Activated naive CD8-positive, alpha-beta T cell treated with anti-CD3 and anti-CD28 coated beads, Interleukin-2, amount 50 U/mL, for 24 hours (primary cell): ENCODE results near the gene NSD1.
"Not testable (repeated sequence)": the region's sequence is repeated elsewhere in the genome, so short reads cannot be mapped to it uniquely, and the experiment has no call there.

Source experiments
- ATAC-seq: fragments of 150-1000 bp; cut with Tn5 transposase; one replicate; pipeline ENCODE4 v1.10.0; 2021
- DNase-seq: peaks from one replicate; pipeline ENCODE4 v3.0.0; 2021
- H3K27ac Mint-ChIP-seq: one replicate; pipeline ENCODE4 v1.8.0; 2021; ENCODE audit warnings: mild to moderate bottlenecking, mixed read lengths
- H3K27me3 Mint-ChIP-seq: one replicate; pipeline ENCODE4 v1.8.0; 2021; ENCODE audit warnings: mixed read lengths
- H3K36me3 Mint-ChIP-seq: one replicate; pipeline ENCODE4 v1.8.0; 2021; ENCODE audit warnings: low read depth, mixed read lengths
- H3K4me1 Mint-ChIP-seq: one replicate; pipeline ENCODE4 v1.8.0; 2021; ENCODE audit warnings: mixed read lengths
- H3K4me3 Mint-ChIP-seq: one replicate; pipeline ENCODE4 v1.8.0; 2021; ENCODE audit warnings: mild to moderate bottlenecking, moderate library complexity, mixed read lengths
- H3K9me3 Mint-ChIP-seq: one replicate; pipeline ENCODE4 v1.8.0; 2021; ENCODE audit warnings: mixed read lengths

The NSD1 gene

GRCh38 chr5:177169271-177169670 is 35.7 kb downstream of the NSD1 start:
- Mint-ChIP-seq H3K4me3 (no peak overlapping the region), H3K4me1 (peaks cover 17% of the 10 kb centered on the region), H3K27ac (no peak overlapping the region), H3K36me3 (peaks cover 31% of the 10 kb centered on the region), H3K9me3 (no peaks in the 10 kb centered on the region), H3K27me3 (no peaks in the 10 kb centered on the region)
- ATAC-seq (no peak), DNase-seq (no peak)

GRCh38 chr5:177171961-177172360 is 38.4 kb downstream of the NSD1 start:
- Mint-ChIP-seq H3K4me1 (peaks cover 17% of the 10 kb centered on the region), H3K27ac (peak overlapping the region; percentile 24), H3K27me3 (no peaks in the 10 kb centered on the region), H3K4me3 (no peak overlapping the region), H3K9me3 (no peaks in the 10 kb centered on the region), H3K36me3 (peaks cover 22% of the 10 kb centered on the region)
- no peak for ATAC-seq
- no peak for DNase-seq

GRCh38 chr5:177175336-177175735 is 41.8 kb downstream of the NSD1 start:
- peaks cover 22% of the 10 kb centered on the region for H3K4me1 Mint-ChIP-seq
- no peak overlapping the region for H3K4me3 Mint-ChIP-seq
- no peak for ATAC-seq
- no peaks in the 10 kb centered on the region for H3K9me3 Mint-ChIP-seq
- DNase-seq: no peak
- no peak overlapping the region for H3K27ac Mint-ChIP-seq
- no peaks in the 10 kb centered on the region for H3K27me3 Mint-ChIP-seq
- peaks cover 11% of the 10 kb centered on the region for H3K36me3 Mint-ChIP-seq

- DNase-seq (no peak), ATAC-seq (no peak)
- Mint-ChIP-seq H3K9me3 (no peaks in the 10 kb centered on the region), H3K27me3 (no peaks in the 10 kb centered on the region), H3K4me3 (no peak overlapping the region), H3K4me1 (peaks cover 22% of the 10 kb centered on the region), H3K27ac (no peak overlapping the region), H3K36me3 (peaks cover 13% of the 10 kb centered on the region)
Measured at GRCh38 chr5:177176175-177176711, 42.7 kb downstream of the NSD1 start.

GRCh38 chr5:177177847-177178437 is 44.4 kb downstream of the NSD1 start:
- H3K36me3 Mint-ChIP-seq, H3K27ac Mint-ChIP-seq, H3K9me3 Mint-ChIP-seq: not testable (repeated sequence)

GRCh38 chr5:177178733-177179304 is 45.2 kb downstream of the NSD1 start:
- Mint-ChIP-seq H3K36me3 (peaks cover 8% of the 10 kb centered on the region), H3K27me3 (no peaks in the 10 kb centered on the region), H3K27ac (no peak overlapping the region), H3K9me3 (no peaks in the 10 kb centered on the region), H3K4me1 (peaks cover 10% of the 10 kb centered on the region), H3K4me3 (no peak overlapping the region)
- ATAC-seq (no peak), DNase-seq (no peak)

More at GRCh38 chr5:177177847-177178437, 44.4 kb downstream of the NSD1 start:
- not testable (repeated sequence) for DNase-seq, H3K4me3 Mint-ChIP-seq, ATAC-seq, H3K27me3 Mint-ChIP-seq
- H3K4me1 Mint-ChIP-seq: peaks cover 12% of the 10 kb centered on the region

- H3K4me1 Mint-ChIP-seq: peaks cover 12% of the 10 kb centered on the region
- no peak overlapping the region for H3K4me3 Mint-ChIP-seq
- H3K36me3 Mint-ChIP-seq: peaks cover 7% of the 10 kb centered on the region
- H3K27ac Mint-ChIP-seq: no peak overlapping the region
- no peaks in the 10 kb centered on the region for H3K9me3 Mint-ChIP-seq
- DNase-seq (no peak), ATAC-seq (no peak)
- no peaks in the 10 kb centered on the region for H3K27me3 Mint-ChIP-seq
Measured at GRCh38 chr5:177179431-177179830, 45.9 kb downstream of the NSD1 start.

- H3K4me1 Mint-ChIP-seq: peaks cover 12% of the 10 kb centered on the region
- H3K4me3 Mint-ChIP-seq: no peak overlapping the region
- H3K9me3 Mint-ChIP-seq: no peaks in the 10 kb centered on the region
- DNase-seq: no peak
- no peaks in the 10 kb centered on the region for H3K27me3 Mint-ChIP-seq
- peaks cover 7% of the 10 kb centered on the region for H3K36me3 Mint-ChIP-seq
- no peak overlapping the region for H3K27ac Mint-ChIP-seq
- no peak for ATAC-seq
Measured at GRCh38 chr5:177183142-177183541, 49.6 kb downstream of the NSD1 start.

- DNase-seq (no peak), ATAC-seq (no peak)
- Mint-ChIP-seq H3K4me1 (peaks cover 14% of the 10 kb centered on the region), H3K27me3 (no peaks in the 10 kb centered on the region), H3K4me3 (no peak overlapping the region), H3K9me3 (no peaks in the 10 kb centered on the region), H3K27ac (peak overlapping the region; percentile 2), H3K36me3 (peaks cover 7% of the 10 kb centered on the region)
Measured at GRCh38 chr5:177183766-177184360, 50.3 kb downstream of the NSD1 start.

- Mint-ChIP-seq H3K4me1 (peaks cover 12% of the 10 kb centered on the region), H3K36me3 (peaks cover 6% of the 10 kb centered on the region), H3K27ac (no peak overlapping the region), H3K27me3 (no peaks in the 10 kb centered on the region), H3K4me3 (no peak overlapping the region), H3K9me3 (no peaks in the 10 kb centered on the region)
- no peak for ATAC-seq
- no peak for DNase-seq
Measured at GRCh38 chr5:177185993-177186392, 52.4 kb downstream of the NSD1 start.

GRCh38 chr5:177186645-177187044 is 53.1 kb downstream of the NSD1 start:
- ATAC-seq: no peak
- no peak overlapping the region for H3K27ac Mint-ChIP-seq
- peaks cover 11% of the 10 kb centered on the region for H3K4me1 Mint-ChIP-seq
- H3K27me3 Mint-ChIP-seq: no peaks in the 10 kb centered on the region
- H3K4me3 Mint-ChIP-seq: no peak overlapping the region
- H3K9me3 Mint-ChIP-seq: no peaks in the 10 kb centered on the region
- DNase-seq: no peak
- H3K36me3 Mint-ChIP-seq: peaks cover 3% of the 10 kb centered on the region

GRCh38 chr5:177188775-177189174 is 55.2 kb downstream of the NSD1 start:
- peaks cover 1% of the 10 kb centered on the region for H3K36me3 Mint-ChIP-seq

GRCh38 chr5:177189416-177189815 is 55.8 kb downstream of the NSD1 start:
- no peak overlapping the region for H3K4me3 Mint-ChIP-seq
- no peaks in the 10 kb centered on the region for H3K27me3 Mint-ChIP-seq
- H3K36me3 Mint-ChIP-seq: peaks cover 3% of the 10 kb centered on the region
- no peaks in the 10 kb centered on the region for H3K9me3 Mint-ChIP-seq
- DNase-seq (no peak), ATAC-seq (no peak)
- no peak overlapping the region for H3K27ac Mint-ChIP-seq
- H3K4me1 Mint-ChIP-seq: peaks cover 6% of the 10 kb centered on the region

More at GRCh38 chr5:177188775-177189174, 55.2 kb downstream of the NSD1 start:
- ATAC-seq (no peak), DNase-seq (no peak)
- Mint-ChIP-seq H3K27me3 (no peaks in the 10 kb centered on the region), H3K27ac (no peak overlapping the region), H3K4me3 (no peak overlapping the region), H3K9me3 (no peaks in the 10 kb centered on the region), H3K4me1 (peaks cover 8% of the 10 kb centered on the region)

- Mint-ChIP-seq H3K4me3 (no peak overlapping the region), H3K36me3 (peaks cover 3% of the 10 kb centered on the region), H3K4me1 (peaks cover 6% of the 10 kb centered on the region), H3K9me3 (no peaks in the 10 kb centered on the region), H3K27ac (no peak overlapping the region), H3K27me3 (no peaks in the 10 kb centered on the region)
- DNase-seq: no peak
- ATAC-seq: no peak
Measured at GRCh38 chr5:177189965-177190364, 56.4 kb downstream of the NSD1 start.

- Mint-ChIP-seq H3K27ac (no peak overlapping the region), H3K36me3 (peaks cover 21% of the 10 kb centered on the region), H3K4me3 (no peak overlapping the region), H3K9me3 (no peaks in the 10 kb centered on the region), H3K4me1 (peaks cover 8% of the 10 kb centered on the region), H3K27me3 (no peaks in the 10 kb centered on the region)
- ATAC-seq: no peak
- DNase-seq: no peak
Measured at GRCh38 chr5:177194268-177194667, 60.7 kb downstream of the NSD1 start.
